ENCODE results near the gene CNDP1.

Gene CNDP1, protein sequence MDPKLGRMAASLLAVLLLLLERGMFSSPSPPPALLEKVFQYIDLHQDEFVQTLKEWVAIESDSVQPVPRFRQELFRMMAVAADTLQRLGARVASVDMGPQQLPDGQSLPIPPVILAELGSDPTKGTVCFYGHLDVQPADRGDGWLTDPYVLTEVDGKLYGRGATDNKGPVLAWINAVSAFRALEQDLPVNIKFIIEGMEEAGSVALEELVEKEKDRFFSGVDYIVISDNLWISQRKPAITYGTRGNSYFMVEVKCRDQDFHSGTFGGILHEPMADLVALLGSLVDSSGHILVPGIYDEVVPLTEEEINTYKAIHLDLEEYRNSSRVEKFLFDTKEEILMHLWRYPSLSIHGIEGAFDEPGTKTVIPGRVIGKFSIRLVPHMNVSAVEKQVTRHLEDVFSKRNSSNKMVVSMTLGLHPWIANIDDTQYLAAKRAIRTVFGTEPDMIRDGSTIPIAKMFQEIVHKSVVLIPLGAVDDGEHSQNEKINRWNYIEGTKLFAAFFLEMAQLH

DNA sequence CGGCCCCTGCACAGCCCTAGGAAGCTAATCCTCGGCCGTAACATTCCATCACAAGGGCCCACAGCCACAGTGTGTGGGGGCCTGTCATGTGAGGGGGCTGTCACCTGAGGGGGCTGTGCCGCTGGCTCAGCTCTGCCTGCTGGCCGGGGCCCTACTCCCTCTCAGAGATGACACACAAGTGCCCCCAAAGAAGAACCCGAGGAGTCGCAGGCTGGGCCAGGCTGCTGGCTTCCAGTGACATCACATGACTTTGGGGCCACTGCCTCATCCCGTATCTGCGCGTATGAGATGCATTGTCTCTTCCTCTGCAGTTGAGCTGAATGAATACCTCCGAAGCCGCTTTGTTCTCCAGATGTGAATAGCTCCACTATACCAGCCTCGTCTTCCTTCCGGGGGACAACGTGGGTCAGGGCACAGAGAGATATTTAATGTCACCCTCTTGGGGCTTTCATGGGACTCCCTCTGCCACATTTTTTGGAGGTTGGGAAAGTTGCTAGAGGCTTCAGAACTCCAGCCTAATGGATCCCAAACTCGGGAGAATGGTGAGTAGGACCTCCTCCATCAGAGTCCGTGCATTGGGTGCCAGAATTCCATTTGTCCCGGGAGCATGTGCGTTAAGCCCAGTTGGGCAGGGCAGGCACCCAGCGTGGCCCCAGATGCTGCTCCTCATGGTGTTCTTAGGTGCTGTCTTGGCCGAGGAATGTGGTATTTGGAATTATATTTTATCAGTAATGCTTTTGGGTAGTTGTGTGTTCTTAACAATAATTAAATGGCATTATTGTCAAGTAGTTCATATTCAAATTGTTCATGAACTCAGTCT lies at the start of gene CNDP1:
TSS of gene CNDP1 (plus strand) at position 351 of the 820 bp plus-strand sequence. CDS start at position 519, 168 bp downstream.
- Histone ChIP-seq H3K9me3 (ENCODE audit: control insufficient read depth in 2 of 2, low read length in 2 of 2) (no peaks in the 10 kb centered on the region), H3K36me3 (ENCODE audit: control insufficient read depth in 2 of 2, insufficient read depth in 2 of 2, low read length in 2 of 2) (no peaks in the 10 kb centered on the region), H3K27me3 (ENCODE audit: control insufficient read depth in 2 of 2, insufficient read depth in 2 of 2, low read length in 2 of 2) (no peaks in the 10 kb centered on the region), H3K27ac (ENCODE audit: low read depth in 2 of 2, low read length in 2 of 2) (no peak within 1 kb of the TSS), H3K4me1 (ENCODE audit: control insufficient read depth in 2 of 2, insufficient read depth in 2 of 2, low read length in 2 of 2) (peaks cover 0 to 2% of the 10 kb centered on the region in 2 donors), H3K4me3 (ENCODE audit: low read length in 2 of 2) (no peak within 1 kb of the TSS), H3K9ac (ENCODE audit: low read depth in 1 of 2, low read length in 2 of 2) (no peak within 1 kb of the TSS)

DNA sequence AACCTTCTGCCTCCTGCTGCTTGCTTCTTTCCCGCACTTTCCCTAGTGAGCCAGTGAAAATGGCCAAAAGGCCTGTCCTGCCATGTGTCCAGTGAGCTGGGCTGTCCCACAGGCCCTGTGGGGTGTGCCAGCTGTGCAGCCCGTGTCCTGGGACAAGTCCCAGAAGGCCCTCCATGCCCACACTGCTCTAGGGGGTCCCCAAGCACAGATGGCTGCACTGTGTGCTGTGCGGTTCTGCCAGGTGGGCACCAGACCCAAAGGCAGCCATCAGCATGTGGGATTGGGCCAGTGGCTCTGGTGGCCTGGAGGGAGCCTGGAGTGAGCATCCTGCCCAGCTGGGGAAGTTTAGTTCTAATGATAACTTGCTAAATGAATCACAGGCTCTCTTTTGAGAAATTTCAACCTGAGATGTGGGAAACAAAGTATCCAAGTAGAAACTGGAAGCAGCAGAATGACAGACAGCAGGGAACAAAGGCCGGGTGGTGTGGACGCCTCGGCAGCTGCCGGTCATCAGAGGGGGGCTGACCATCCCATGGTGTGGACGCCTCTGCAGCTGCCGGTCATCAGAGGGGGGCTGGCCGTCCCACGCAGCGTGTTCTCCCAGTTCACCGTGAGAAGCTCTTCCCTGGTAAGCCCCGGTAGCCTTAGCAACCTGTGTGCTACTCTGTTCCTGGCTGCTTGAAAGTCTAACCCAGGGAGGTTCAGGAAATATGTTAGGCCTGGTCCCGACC lies 48.0 kb upstream of the CNDP1 start:
- peak overlapping the region; percentile 43 to 51 for H3K27ac ChIP-seq (ENCODE audit: low read depth in 2 of 2, low read length in 2 of 2)
- H3K9ac ChIP-seq (ENCODE audit: low read depth in 1 of 2, low read length in 2 of 2) = no peak overlapping the region
- no peaks in the 10 kb centered on the region for H3K9me3 ChIP-seq (ENCODE audit: control insufficient read depth in 2 of 2, low read length in 2 of 2)
- H3K4me1 ChIP-seq (ENCODE audit: control insufficient read depth in 2 of 2, insufficient read depth in 2 of 2, low read length in 2 of 2) = peaks cover 2 to 6% of the 10 kb centered on the region in 2 donors
- no peaks in the 10 kb centered on the region for H3K36me3 ChIP-seq (ENCODE audit: control insufficient read depth in 2 of 2, insufficient read depth in 2 of 2, low read length in 2 of 2)
- no peak overlapping the region for H3K4me3 ChIP-seq (ENCODE audit: low read length in 2 of 2)
- H3K27me3 ChIP-seq (ENCODE audit: control insufficient read depth in 2 of 2, insufficient read depth in 2 of 2, low read length in 2 of 2) = no peaks in the 10 kb centered on the region

DNA sequence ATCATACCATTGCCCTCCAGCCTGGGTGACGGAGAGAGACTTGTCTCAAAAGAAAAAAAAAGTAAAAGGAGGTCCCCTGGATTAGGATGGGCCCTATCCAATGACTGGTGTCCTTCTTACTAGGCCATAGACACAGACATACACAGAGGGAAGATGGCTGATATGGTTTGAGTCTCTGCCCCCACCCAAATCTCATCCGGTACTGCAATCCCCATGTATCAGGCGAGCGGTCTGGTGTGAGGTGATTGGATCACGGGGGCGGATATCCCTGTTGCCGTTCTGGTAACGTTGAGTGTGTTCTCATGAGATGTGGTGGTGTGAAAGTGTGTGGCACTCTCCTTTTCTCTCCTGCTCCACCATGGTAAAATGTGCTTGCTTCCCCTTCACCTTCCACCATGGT lies 45.9 kb upstream of the CNDP1 start:
- no peaks in the 10 kb centered on the region for H3K36me3 ChIP-seq (ENCODE audit: control insufficient read depth in 2 of 2, insufficient read depth in 2 of 2, low read length in 2 of 2)
- no peaks in the 10 kb centered on the region for H3K27me3 ChIP-seq (ENCODE audit: control insufficient read depth in 2 of 2, insufficient read depth in 2 of 2, low read length in 2 of 2)
- no peak overlapping the region for H3K27ac ChIP-seq (ENCODE audit: low read depth in 2 of 2, low read length in 2 of 2)
- no peak overlapping the region for H3K4me3 ChIP-seq (ENCODE audit: low read length in 2 of 2)
- H3K4me1 ChIP-seq (ENCODE audit: control insufficient read depth in 2 of 2, insufficient read depth in 2 of 2, low read length in 2 of 2) = peaks cover 2 to 6% of the 10 kb centered on the region in 2 donors
- no peak overlapping the region for H3K9ac ChIP-seq (ENCODE audit: low read depth in 1 of 2, low read length in 2 of 2)
- H3K9me3 ChIP-seq (ENCODE audit: control insufficient read depth in 2 of 2, low read length in 2 of 2) = no peaks in the 10 kb centered on the region

DNA sequence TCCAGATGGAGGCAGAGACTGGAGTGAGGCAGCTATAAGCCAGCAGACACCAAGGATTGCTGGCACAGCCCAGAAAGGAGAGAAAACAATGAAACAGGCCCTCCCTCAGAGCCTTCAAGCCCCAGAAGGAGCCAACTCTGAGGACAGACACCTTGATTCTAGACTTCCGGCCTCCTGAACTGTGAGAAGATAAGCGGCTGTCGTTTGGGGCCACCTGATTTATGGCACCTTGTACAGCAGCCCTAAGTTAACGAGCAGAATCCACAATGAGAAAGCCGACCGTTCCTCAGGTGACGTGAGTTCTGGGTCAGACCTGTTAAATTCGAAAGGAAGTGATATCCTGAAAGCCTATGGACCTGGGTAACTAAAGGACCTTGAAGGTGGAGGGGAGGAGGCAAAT lies 45.4 kb upstream of the CNDP1 start:
- peaks cover 2 to 6% of the 10 kb centered on the region in 2 donors for H3K4me1 ChIP-seq (ENCODE audit: control insufficient read depth in 2 of 2, insufficient read depth in 2 of 2, low read length in 2 of 2)
- H3K36me3 ChIP-seq (ENCODE audit: control insufficient read depth in 2 of 2, insufficient read depth in 2 of 2, low read length in 2 of 2) = no peaks in the 10 kb centered on the region
- H3K27ac ChIP-seq (ENCODE audit: low read depth in 2 of 2, low read length in 2 of 2) = no peak overlapping the region
- no peak overlapping the region for H3K4me3 ChIP-seq (ENCODE audit: low read length in 2 of 2)
- H3K9ac ChIP-seq (ENCODE audit: low read depth in 1 of 2, low read length in 2 of 2) = no peak overlapping the region
- H3K27me3 ChIP-seq (ENCODE audit: control insufficient read depth in 2 of 2, insufficient read depth in 2 of 2, low read length in 2 of 2) = no peaks in the 10 kb centered on the region
- H3K9me3 ChIP-seq (ENCODE audit: control insufficient read depth in 2 of 2, low read length in 2 of 2) = no peaks in the 10 kb centered on the region

DNA sequence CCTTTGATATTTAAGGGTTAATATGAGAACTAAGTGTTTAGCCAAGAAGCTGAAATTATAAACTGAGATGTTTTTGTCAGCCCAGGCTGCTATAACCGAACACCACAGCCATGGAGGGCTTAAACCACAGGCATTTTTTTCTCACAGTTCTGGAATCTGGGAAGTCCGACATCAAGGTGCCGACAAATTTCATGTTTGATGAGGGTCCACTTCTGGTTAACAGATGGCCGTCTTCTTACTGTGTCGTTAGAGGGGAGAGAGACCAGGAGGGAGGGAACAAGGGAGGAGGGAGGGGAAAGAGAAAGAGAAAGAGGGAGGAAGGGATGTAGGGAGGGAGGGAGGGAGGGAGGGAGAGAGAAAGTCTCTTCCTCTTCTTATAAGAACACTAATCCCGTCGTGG lies 44.6 kb upstream of the CNDP1 start:
- H3K27me3 ChIP-seq (ENCODE audit: control insufficient read depth in 2 of 2, insufficient read depth in 2 of 2, low read length in 2 of 2) = no peaks in the 10 kb centered on the region
- no peak overlapping the region for H3K4me3 ChIP-seq (ENCODE audit: low read length in 2 of 2)
- peaks cover 2 to 6% of the 10 kb centered on the region in 2 donors for H3K4me1 ChIP-seq (ENCODE audit: control insufficient read depth in 2 of 2, insufficient read depth in 2 of 2, low read length in 2 of 2)
- H3K9ac ChIP-seq (ENCODE audit: low read depth in 1 of 2, low read length in 2 of 2) = no peak overlapping the region
- H3K9me3 ChIP-seq (ENCODE audit: control insufficient read depth in 2 of 2, low read length in 2 of 2) = no peaks in the 10 kb centered on the region
- no peaks in the 10 kb centered on the region for H3K36me3 ChIP-seq (ENCODE audit: control insufficient read depth in 2 of 2, insufficient read depth in 2 of 2, low read length in 2 of 2)
- H3K27ac ChIP-seq (ENCODE audit: low read depth in 2 of 2, low read length in 2 of 2) = no peak overlapping the region

DNA sequence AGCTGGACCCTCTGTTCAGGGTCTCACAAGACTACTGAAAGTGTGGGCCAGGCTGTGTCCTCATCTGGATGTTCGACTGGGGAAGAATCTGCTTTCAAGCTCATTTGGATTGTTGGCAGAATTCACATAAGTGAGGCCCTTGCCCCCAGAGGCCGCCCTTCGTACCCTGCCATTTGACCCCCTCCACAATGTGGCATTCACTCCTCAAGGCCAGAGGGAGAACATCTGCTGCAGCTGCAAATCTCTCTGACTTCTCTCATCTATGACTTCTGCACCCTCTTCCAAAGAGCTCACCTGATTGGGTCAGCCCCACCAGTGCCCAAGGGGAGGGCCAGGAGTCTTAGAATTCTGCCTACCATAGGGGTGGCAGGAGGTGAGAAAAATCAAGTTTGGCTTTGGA lies 42.0 kb upstream of the CNDP1 start:
- Histone ChIP-seq H3K4me3 (ENCODE audit: low read length in 2 of 2) (no peak overlapping the region), H3K27ac (ENCODE audit: low read depth in 2 of 2, low read length in 2 of 2) (no peak overlapping the region), H3K27me3 (ENCODE audit: control insufficient read depth in 2 of 2, insufficient read depth in 2 of 2, low read length in 2 of 2) (no peaks in the 10 kb centered on the region), H3K4me1 (ENCODE audit: control insufficient read depth in 2 of 2, insufficient read depth in 2 of 2, low read length in 2 of 2) (peaks cover 6 to 8% of the 10 kb centered on the region in 2 donors), H3K9me3 (ENCODE audit: control insufficient read depth in 2 of 2, low read length in 2 of 2) (no peaks in the 10 kb centered on the region), H3K9ac (ENCODE audit: low read depth in 1 of 2, low read length in 2 of 2) (no peak overlapping the region), H3K36me3 (ENCODE audit: control insufficient read depth in 2 of 2, insufficient read depth in 2 of 2, low read length in 2 of 2) (no peaks in the 10 kb centered on the region)

DNA sequence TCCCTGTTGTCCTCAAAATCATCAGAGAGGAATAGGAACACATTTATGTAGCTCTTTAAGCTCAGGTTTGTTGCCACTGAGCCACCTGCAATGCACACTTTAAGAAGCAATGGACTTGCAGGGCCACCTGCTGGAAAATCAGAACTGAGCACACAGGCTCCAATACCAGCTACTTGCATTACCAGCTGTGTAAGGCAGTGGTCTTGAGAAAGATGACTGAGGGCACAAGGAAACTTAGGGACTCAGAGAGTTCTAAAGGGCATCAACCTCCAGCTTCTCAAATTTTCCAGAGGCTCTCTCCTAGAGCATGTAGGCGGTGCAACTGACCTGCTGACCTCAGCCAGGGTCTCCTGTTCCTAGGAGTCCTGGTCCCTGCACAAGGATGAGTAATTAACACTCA lies 40.6 kb upstream of the CNDP1 start:
- H3K27me3 ChIP-seq (ENCODE audit: control insufficient read depth in 2 of 2, insufficient read depth in 2 of 2, low read length in 2 of 2) = no peaks in the 10 kb centered on the region
- H3K4me3 ChIP-seq (ENCODE audit: low read length in 2 of 2) = no peak overlapping the region
- H3K9me3 ChIP-seq (ENCODE audit: control insufficient read depth in 2 of 2, low read length in 2 of 2) = no peaks in the 10 kb centered on the region
- no peak overlapping the region for H3K27ac ChIP-seq (ENCODE audit: low read depth in 2 of 2, low read length in 2 of 2)
- H3K36me3 ChIP-seq (ENCODE audit: control insufficient read depth in 2 of 2, insufficient read depth in 2 of 2, low read length in 2 of 2) = no peaks in the 10 kb centered on the region
- H3K9ac ChIP-seq (ENCODE audit: low read depth in 1 of 2, low read length in 2 of 2) = no peak overlapping the region
- peaks cover 14 to 16% of the 10 kb centered on the region in 2 donors for H3K4me1 ChIP-seq (ENCODE audit: control insufficient read depth in 2 of 2, insufficient read depth in 2 of 2, low read length in 2 of 2)

DNA sequence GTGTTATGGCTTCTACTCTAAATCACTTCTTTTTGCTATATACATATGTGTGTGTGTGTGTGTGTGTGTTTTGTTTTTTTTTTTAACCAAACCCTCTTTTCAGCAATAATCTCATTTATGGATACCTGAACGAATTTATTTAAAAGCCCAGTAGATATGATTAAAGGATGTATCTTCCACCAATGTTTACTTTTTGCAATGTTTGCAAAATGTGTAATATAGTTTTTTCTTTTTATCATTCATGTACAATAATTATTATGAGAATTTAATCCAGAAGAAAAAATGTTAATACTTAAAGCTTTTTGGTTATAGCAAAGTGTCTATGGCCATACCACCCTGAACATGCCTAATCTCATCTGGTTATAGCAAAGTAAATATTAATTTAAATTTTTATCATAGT lies 39.8 kb upstream of the CNDP1 start:
- H3K27me3 ChIP-seq (ENCODE audit: control insufficient read depth in 2 of 2, insufficient read depth in 2 of 2, low read length in 2 of 2) = no peaks in the 10 kb centered on the region
- no peaks in the 10 kb centered on the region for H3K36me3 ChIP-seq (ENCODE audit: control insufficient read depth in 2 of 2, insufficient read depth in 2 of 2, low read length in 2 of 2)
- H3K9me3 ChIP-seq (ENCODE audit: control insufficient read depth in 2 of 2, low read length in 2 of 2) = no peaks in the 10 kb centered on the region
- H3K27ac ChIP-seq (ENCODE audit: low read depth in 2 of 2, low read length in 2 of 2) = no peak overlapping the region
- H3K9ac ChIP-seq (ENCODE audit: low read depth in 1 of 2, low read length in 2 of 2) = no peak overlapping the region
- H3K4me1 ChIP-seq (ENCODE audit: control insufficient read depth in 2 of 2, insufficient read depth in 2 of 2, low read length in 2 of 2) = peaks cover 19 to 25% of the 10 kb centered on the region in 2 donors
- H3K4me3 ChIP-seq (ENCODE audit: low read length in 2 of 2) = no peak overlapping the region

DNA sequence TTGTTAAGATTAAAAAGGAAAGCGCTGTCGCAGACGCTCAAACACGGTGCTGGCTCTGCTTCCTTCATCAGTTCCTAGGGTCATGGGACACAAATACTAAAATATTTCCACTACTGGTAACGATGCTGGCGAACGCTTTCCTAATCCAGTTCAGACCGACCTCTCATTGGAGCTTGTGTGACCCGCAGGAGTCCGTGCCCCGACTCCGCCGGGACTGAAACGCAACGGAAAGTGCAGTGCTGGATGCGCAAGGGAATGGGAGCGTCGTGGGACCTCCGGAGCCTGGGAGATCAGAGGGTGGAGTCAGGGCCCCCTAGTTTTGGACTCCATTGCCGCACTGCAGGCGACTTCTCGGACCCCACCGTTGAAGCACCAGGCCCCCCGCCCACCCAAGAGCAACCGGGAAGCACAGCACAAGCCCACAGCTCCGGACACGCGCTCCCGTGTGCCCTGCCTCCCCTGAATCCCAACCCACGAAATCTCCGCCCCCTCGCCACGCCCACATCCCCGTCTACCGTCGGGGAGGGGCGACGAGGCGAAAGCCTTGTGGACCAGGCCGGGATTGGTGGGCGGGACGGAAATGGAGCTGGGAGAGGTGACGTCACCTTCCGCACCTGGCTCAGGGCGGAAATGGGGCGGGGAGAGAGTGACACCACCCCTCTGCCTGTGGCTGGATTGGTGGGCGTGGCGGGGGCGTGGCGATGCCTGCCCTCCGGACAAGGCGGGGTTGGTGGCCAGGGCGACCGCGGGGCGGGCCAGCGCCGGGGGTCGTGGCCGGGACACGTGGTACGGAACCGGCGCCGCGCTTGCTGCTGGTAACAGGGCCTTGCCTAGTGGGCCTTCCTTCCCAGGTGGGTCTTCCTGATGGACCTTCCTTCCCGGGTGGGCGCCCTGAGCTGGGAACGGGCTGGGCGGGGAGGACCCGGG lies 38.5 kb upstream of the CNDP1 start, which contains the start of gene CNDP2:
TSS of gene CNDP2 (plus strand) at position 783 of the 927 bp plus-strand sequence. CDS start 3,611 bp downstream, outside the sequence.
- no peaks in the 10 kb centered on the region for H3K9me3 ChIP-seq (ENCODE audit: control insufficient read depth in 2 of 2, low read length in 2 of 2)
- H3K4me1 ChIP-seq (ENCODE audit: control insufficient read depth in 2 of 2, insufficient read depth in 2 of 2, low read length in 2 of 2) = peaks cover 27 to 30% of the 10 kb centered on the region in 2 donors
- peak within 1 kb of the TSS; percentile 71 to 87 for H3K4me3 ChIP-seq (ENCODE audit: low read length in 2 of 2)
- no peaks in the 10 kb centered on the region for H3K36me3 ChIP-seq (ENCODE audit: control insufficient read depth in 2 of 2, insufficient read depth in 2 of 2, low read length in 2 of 2)
- no peaks in the 10 kb centered on the region for H3K27me3 ChIP-seq (ENCODE audit: control insufficient read depth in 2 of 2, insufficient read depth in 2 of 2, low read length in 2 of 2)
- H3K9ac ChIP-seq (ENCODE audit: low read depth in 1 of 2, low read length in 2 of 2) = peak within 1 kb of the TSS; percentile 95 to 97
- peak within 1 kb of the TSS; percentile 91 to 93 for H3K27ac ChIP-seq (ENCODE audit: low read depth in 2 of 2, low read length in 2 of 2)
